GM23338 (cell line): ENCODE data around the gene NRP1. TPM values are rescaled to one million over a fixed set of nuclear protein-coding genes. Genes with fewer than 3 reads are reported as not detected.
A peak's percentile ranks its signal among the peaks of the same experiment; 100 is the strongest.

Source experiments
- ATAC-seq: fragments of 200-7000 bp; cut with Tn5 transposase; 3 replicates; pipeline ENCODE4 v1.9.1; 2020
- DNase-seq: peaks from one replicate; pipeline ENCODE4 v3.0.0-alpha.2; 2015; ENCODE audit warnings: low spot score
- H2AFZ ChIP-seq: fragments of 200-600 bp; sonication (generic); 2 replicates; pipeline ENCODE4 v1.8.0; 2016; ENCODE audit warnings: antibody characterized with exemption, mild to moderate bottlenecking, moderate library complexity
- H3F3A ChIP-seq: fragments of 200-600 bp; sonication (generic); replicated peaks from 2 replicates; pipeline ENCODE4 v1.8.0; 2017; ENCODE audit warnings: antibody characterized with exemption, mixed run types, low read depth
- H3K27ac ChIP-seq: fragments of 200-600 bp; sonication (generic); 2 replicates; pipeline ENCODE4 v1.6.1; 2016; ENCODE audit warnings: low read depth
- H3K27me3 ChIP-seq: fragments of 200-600 bp; sonication (generic); 2 replicates; pipeline ENCODE4 v1.8.0; 2016; ENCODE audit warnings: mild to moderate bottlenecking, mixed run types, moderate library complexity; ENCODE audit not compliant: insufficient read depth
- H3K36me3 ChIP-seq: fragments of 200-600 bp; sonication (generic); 2 replicates; pipeline ENCODE4 v1.8.0; 2016; ENCODE audit warnings: mild to moderate bottlenecking; ENCODE audit not compliant: insufficient read depth
- H3K4me1 ChIP-seq: fragments of 200-600 bp; sonication (generic); 2 replicates; pipeline ENCODE4 v1.8.0; 2016; ENCODE audit warnings: mild to moderate bottlenecking, moderate library complexity; ENCODE audit not compliant: insufficient read depth
- H3K4me2 ChIP-seq: fragments of 200-600 bp; sonication (generic); 2 replicates; pipeline ENCODE4 v1.7.1; 2017; ENCODE audit warnings: mixed run types
- H3K4me3 ChIP-seq: fragments of 200-600 bp; sonication (generic); 2 replicates; pipeline ENCODE4 v1.6.1; 2016; ENCODE audit warnings: mixed run types
- H3K79me2 ChIP-seq: fragments of 200-600 bp; sonication (generic); replicated peaks from 2 replicates; pipeline ENCODE4 v1.8.0; 2017; ENCODE audit warnings: mild to moderate bottlenecking; ENCODE audit not compliant: insufficient read depth
- H3K9me2 ChIP-seq: fragments of 200-600 bp; sonication (generic); 2 replicates; pipeline ENCODE4 v1.8.0; 2017; ENCODE audit not compliant: insufficient read depth
- H4K20me1 ChIP-seq: fragments of 200-600 bp; sonication (generic); replicated peaks from 2 replicates; pipeline ENCODE4 v1.8.0; 2017; ENCODE audit warnings: mild to moderate bottlenecking; ENCODE audit not compliant: insufficient read depth
- H3K27ac Mint-ChIP-seq: 2 replicates; pipeline ENCODE4 v1.8.0; 2020; ENCODE audit warnings: inconsistent platforms, mild to moderate bottlenecking, moderate library complexity, mixed read lengths
- H3K27me3 Mint-ChIP-seq: 3 replicates; pipeline ENCODE4 v1.8.0; 2022; ENCODE audit warnings: low read depth, mild to moderate bottlenecking, moderate library complexity, mixed read lengths, inconsistent platforms; ENCODE audit not compliant: insufficient read depth, poor library complexity
- H3K36me3 Mint-ChIP-seq: 3 replicates; pipeline ENCODE4 v1.8.0; 2021; ENCODE audit warnings: low read depth, mild to moderate bottlenecking, inconsistent platforms, moderate library complexity, mixed read lengths
- H3K4me1 Mint-ChIP-seq: 3 replicates; pipeline ENCODE4 v1.8.0; 2020; ENCODE audit warnings: mild to moderate bottlenecking, inconsistent platforms, mixed read lengths
- H3K4me3 Mint-ChIP-seq: 3 replicates; pipeline ENCODE4 v1.8.0; 2021; ENCODE audit warnings: moderate library complexity, mild to moderate bottlenecking, inconsistent platforms, mixed read lengths
- H3K9me3 Mint-ChIP-seq: 3 replicates; pipeline ENCODE4 v1.8.0; 2020; ENCODE audit warnings: moderate library complexity, mild to moderate bottlenecking, inconsistent platforms, mixed read lengths
- CREB1 ChIP-seq: fragments of 250-450 bp; sonication (Bioruptor Pico); IDR thresholded peaks from 2 replicates; pipeline ENCODE4 v1.5.0; 2020; ENCODE audit warnings: low read depth, mild to moderate bottlenecking, moderate library complexity
- ETS1 ChIP-seq: IDR thresholded peaks from 2 replicates; pipeline ENCODE4 v1.6.1; 2016; ENCODE audit warnings: antibody characterized with exemption
- EZH2 ChIP-seq: fragments of 200-600 bp; sonication (generic); IDR thresholded peaks from one replicate; pipeline ENCODE4 v1.8.0; 2017; ENCODE audit warnings: antibody characterized with exemption, mild to moderate bottlenecking, low read depth; ENCODE audit not compliant: unreplicated experiment
- EZH2phosphoT487 ChIP-seq: fragments of 200-600 bp; sonication (generic); IDR thresholded peaks from one replicate; pipeline ENCODE4 v1.8.1; 2018; ENCODE audit warnings: antibody characterized with exemption; ENCODE audit not compliant: unreplicated experiment
- JUNB ChIP-seq: IDR thresholded peaks from one replicate; pipeline ENCODE4 v1.6.1; 2016; ENCODE audit warnings: antibody characterized with exemption; ENCODE audit not compliant: unreplicated experiment
- NANOG ChIP-seq: IDR thresholded peaks from 2 replicates; pipeline ENCODE4 v1.6.1; 2016; ENCODE audit warnings: antibody characterized with exemption, borderline replicate concordance
- POLR2AphosphoS5 ChIP-seq: IDR thresholded peaks from 2 replicates; pipeline ENCODE4 v1.6.1; 2016; ENCODE audit warnings: antibody characterized with exemption, low read depth
- STAT1 ChIP-seq: IDR thresholded peaks from one replicate; pipeline ENCODE4 v1.6.1; 2016; ENCODE audit warnings: antibody characterized with exemption; ENCODE audit not compliant: unreplicated experiment
- ZNF114 ChIP-seq: fragments of 250-450 bp; sonication (Bioruptor Pico); IDR thresholded peaks from 2 replicates; pipeline ENCODE4 v1.5.0; 2020; ENCODE audit warnings: mild to moderate bottlenecking, moderate library complexity
- ZNF331 ChIP-seq: fragments of 250-450 bp; sonication (Bioruptor Pico); IDR thresholded peaks from 2 replicates; pipeline ENCODE4 v1.5.0; 2020; ENCODE audit warnings: low read depth, mild to moderate bottlenecking, moderate library complexity
- polyA plus RNA-seq: library from polyadenylated mRNA; unstranded; fragments of >200 nt; fragmentation: Nextera tagmentation; extraction: Ambion mirVana; gene quantifications from 2 replicates; pipeline ENCODE4 v1.2.1, GENCODE V29; 2016
- total RNA-seq: library from RNA; depleted of rRNA; stranded (reverse); fragments of >200 nt; shearing (Covaris generic); gene quantifications from 2 replicates; pipeline ENCODE4 v1.2.3, GENCODE V29; 2014
- TF ChIP-seq, protein P1 (sequence below), 2 experiments: fragments of 200-600 bp in 1 of 2; sonication (generic) in 1 of 2; conservative IDR thresholded peaks; 2 replicates each; pipeline versions ENCODE4 v1.5.1 to v1.6.1; 2016 to 2017; ENCODE audit warnings: antibody characterized with exemption in 2 of 2, low read depth in 2 of 2, mild to moderate bottlenecking in 2 of 2, moderate library complexity in 1 of 2
- TF ChIP-seq, protein P2 (sequence below): fragments of 250-450 bp; sonication (Bioruptor Pico); IDR thresholded peaks from 2 replicates; pipeline ENCODE4 v1.5.0; 2020; ENCODE audit warnings: mild to moderate bottlenecking, moderate library complexity
- TF ChIP-seq, protein P3 (sequence below): IDR thresholded peaks from one replicate; pipeline ENCODE4 v1.6.1; 2018; ENCODE audit warnings: antibody characterized with exemption; ENCODE audit not compliant: unreplicated experiment

Gene NRP1
- total and polyA plus RNA-seq, 2 experiments from 2014 or later = 2.9 to 3.5 TPM

GRCh38 chr10:33165911-33166310 lies 168.6 kb downstream of the NRP1 start:
- Mint-ChIP-seq H3K4me1 (peaks cover 30% of the 10 kb centered on the region), H3K4me3 (no peak overlapping the region), H3K9me3 (no peaks in the 10 kb centered on the region; the same call in 2 of the 3 replicates), H3K36me3 (no peaks in the 10 kb centered on the region), H3K27ac (peak overlapping the region; percentile 6; the same call in 1 of the 2 replicates), H3K27me3 (no peaks in the 10 kb centered on the region)
- H3K4me1 ChIP-seq = peaks cover 28% of the 10 kb centered on the region
- H3K79me2 ChIP-seq = no peaks in the 10 kb centered on the region
- ATAC-seq (no peak; the same call in 2 of the 3 replicates), DNase-seq (peak; percentile 21)
- H4K20me1 ChIP-seq = no peaks in the 10 kb centered on the region
- 0 out of 2 replicates have a peak, but pooled peaks cover 4% of the 10 kb centered on the region for H3K9me2 ChIP-seq
- H3K4me2 ChIP-seq = peak overlapping the region; percentile 40
- no peaks in the 10 kb centered on the region; the same call in 1 of the 2 replicates for H3F3A ChIP-seq
- TF ChIP-seq, protein P1, sequence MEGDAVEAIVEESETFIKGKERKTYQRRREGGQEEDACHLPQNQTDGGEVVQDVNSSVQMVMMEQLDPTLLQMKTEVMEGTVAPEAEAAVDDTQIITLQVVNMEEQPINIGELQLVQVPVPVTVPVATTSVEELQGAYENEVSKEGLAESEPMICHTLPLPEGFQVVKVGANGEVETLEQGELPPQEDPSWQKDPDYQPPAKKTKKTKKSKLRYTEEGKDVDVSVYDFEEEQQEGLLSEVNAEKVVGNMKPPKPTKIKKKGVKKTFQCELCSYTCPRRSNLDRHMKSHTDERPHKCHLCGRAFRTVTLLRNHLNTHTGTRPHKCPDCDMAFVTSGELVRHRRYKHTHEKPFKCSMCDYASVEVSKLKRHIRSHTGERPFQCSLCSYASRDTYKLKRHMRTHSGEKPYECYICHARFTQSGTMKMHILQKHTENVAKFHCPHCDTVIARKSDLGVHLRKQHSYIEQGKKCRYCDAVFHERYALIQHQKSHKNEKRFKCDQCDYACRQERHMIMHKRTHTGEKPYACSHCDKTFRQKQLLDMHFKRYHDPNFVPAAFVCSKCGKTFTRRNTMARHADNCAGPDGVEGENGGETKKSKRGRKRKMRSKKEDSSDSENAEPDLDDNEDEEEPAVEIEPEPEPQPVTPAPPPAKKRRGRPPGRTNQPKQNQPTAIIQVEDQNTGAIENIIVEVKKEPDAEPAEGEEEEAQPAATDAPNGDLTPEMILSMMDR (conservative IDR thresholded peaks at IDR 0.05; ENCODE audit: low read depth in 2 of 2) = no peak
- TF ChIP-seq, protein P2, sequence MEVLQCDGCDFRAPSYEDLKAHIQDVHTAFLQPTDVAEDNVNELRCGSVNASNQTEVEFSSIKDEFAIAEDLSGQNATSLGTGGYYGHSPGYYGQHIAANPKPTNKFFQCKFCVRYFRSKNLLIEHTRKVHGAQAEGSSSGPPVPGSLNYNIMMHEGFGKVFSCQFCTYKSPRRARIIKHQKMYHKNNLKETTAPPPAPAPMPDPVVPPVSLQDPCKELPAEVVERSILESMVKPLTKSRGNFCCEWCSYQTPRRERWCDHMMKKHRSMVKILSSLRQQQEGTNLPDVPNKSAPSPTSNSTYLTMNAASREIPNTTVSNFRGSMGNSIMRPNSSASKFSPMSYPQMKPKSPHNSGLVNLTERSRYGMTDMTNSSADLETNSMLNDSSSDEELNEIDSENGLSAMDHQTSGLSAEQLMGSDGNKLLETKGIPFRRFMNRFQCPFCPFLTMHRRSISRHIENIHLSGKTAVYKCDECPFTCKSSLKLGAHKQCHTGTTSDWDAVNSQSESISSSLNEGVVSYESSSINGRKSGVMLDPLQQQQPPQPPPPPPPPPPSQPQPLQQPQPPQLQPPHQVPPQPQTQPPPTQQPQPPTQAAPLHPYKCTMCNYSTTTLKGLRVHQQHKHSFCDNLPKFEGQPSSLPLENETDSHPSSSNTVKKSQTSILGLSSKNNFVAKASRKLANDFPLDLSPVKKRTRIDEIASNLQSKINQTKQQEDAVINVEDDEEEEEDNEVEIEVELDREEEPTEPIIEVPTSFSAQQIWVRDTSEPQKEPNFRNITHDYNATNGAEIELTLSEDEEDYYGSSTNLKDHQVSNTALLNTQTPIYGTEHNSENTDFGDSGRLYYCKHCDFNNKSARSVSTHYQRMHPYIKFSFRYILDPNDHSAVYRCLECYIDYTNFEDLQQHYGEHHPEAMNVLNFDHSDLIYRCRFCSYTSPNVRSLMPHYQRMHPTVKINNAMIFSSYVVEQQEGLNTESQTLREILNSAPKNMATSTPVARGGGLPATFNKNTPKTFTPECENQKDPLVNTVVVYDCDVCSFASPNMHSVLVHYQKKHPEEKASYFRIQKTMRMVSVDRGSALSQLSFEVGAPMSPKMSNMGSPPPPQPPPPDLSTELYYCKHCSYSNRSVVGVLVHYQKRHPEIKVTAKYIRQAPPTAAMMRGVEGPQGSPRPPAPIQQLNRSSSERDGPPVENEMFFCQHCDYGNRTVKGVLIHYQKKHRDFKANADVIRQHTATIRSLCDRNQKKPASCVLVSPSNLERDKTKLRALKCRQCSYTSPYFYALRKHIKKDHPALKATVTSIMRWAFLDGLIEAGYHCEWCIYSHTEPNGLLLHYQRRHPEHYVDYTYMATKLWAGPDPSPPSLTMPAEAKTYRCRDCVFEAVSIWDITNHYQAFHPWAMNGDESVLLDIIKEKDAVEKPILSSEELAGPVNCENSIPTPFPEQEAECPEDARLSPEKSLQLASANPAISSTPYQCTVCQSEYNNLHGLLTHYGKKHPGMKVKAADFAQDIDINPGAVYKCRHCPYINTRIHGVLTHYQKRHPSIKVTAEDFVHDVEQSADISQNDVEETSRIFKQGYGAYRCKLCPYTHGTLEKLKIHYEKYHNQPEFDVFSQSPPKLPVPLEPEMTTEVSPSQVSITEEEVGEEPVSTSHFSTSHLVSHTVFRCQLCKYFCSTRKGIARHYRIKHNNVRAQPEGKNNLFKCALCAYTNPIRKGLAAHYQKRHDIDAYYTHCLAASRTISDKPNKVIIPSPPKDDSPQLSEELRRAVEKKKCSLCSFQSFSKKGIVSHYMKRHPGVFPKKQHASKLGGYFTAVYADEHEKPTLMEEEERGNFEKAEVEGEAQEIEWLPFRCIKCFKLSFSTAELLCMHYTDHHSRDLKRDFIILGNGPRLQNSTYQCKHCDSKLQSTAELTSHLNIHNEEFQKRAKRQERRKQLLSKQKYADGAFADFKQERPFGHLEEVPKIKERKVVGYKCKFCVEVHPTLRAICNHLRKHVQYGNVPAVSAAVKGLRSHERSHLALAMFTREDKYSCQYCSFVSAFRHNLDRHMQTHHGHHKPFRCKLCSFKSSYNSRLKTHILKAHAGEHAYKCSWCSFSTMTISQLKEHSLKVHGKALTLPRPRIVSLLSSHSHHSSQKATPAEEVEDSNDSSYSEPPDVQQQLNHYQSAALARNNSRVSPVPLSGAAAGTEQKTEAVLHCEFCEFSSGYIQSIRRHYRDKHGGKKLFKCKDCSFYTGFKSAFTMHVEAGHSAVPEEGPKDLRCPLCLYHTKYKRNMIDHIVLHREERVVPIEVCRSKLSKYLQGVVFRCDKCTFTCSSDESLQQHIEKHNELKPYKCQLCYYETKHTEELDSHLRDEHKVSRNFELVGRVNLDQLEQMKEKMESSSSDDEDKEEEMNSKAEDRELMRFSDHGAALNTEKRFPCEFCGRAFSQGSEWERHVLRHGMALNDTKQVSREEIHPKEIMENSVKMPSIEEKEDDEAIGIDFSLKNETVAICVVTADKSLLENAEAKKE (CRISPR knock-in tag) = no peak
- TF ChIP-seq POLR2AphosphoS5 (no peak), ZNF331 (CRISPR knock-in tag) (no peak), ZNF114 (CRISPR knock-in tag) (no peak), ETS1 (no peak), EZH2phosphoT487 (no peak), CREB1 (CRISPR knock-in tag) (no peak), JUNB (no peak), STAT1 (no peak), NANOG (no peak), EZH2 (no peak)
- TF ChIP-seq, protein P3, sequence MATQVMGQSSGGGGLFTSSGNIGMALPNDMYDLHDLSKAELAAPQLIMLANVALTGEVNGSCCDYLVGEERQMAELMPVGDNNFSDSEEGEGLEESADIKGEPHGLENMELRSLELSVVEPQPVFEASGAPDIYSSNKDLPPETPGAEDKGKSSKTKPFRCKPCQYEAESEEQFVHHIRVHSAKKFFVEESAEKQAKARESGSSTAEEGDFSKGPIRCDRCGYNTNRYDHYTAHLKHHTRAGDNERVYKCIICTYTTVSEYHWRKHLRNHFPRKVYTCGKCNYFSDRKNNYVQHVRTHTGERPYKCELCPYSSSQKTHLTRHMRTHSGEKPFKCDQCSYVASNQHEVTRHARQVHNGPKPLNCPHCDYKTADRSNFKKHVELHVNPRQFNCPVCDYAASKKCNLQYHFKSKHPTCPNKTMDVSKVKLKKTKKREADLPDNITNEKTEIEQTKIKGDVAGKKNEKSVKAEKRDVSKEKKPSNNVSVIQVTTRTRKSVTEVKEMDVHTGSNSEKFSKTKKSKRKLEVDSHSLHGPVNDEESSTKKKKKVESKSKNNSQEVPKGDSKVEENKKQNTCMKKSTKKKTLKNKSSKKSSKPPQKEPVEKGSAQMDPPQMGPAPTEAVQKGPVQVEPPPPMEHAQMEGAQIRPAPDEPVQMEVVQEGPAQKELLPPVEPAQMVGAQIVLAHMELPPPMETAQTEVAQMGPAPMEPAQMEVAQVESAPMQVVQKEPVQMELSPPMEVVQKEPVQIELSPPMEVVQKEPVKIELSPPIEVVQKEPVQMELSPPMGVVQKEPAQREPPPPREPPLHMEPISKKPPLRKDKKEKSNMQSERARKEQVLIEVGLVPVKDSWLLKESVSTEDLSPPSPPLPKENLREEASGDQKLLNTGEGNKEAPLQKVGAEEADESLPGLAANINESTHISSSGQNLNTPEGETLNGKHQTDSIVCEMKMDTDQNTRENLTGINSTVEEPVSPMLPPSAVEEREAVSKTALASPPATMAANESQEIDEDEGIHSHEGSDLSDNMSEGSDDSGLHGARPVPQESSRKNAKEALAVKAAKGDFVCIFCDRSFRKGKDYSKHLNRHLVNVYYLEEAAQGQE = no peak
- H3K36me3 ChIP-seq = no peaks in the 10 kb centered on the region
- H3K4me3 ChIP-seq = peak overlapping the region; percentile 0; the same call in 1 of the 2 replicates
- no peak overlapping the region; the same call in 1 of the 2 replicates for H3K27ac ChIP-seq
- H2AFZ ChIP-seq = peak overlapping the region; percentile 16; the same call in 1 of the 2 replicates
- no peaks in the 10 kb centered on the region for H3K27me3 ChIP-seq
